Large intestine (tissue), 3 donors: ENCODE data around the gene COX10. TPM values are rescaled to one million over a fixed set of nuclear protein-coding genes. Genes with fewer than 3 reads are reported as not detected.

Experiments used
- DNase-seq, 2 donors: peaks; one replicate each; pipeline versions ENCODE4 v3.0.0 to v3.0.0-alpha.2; 2013
- H3K27ac ChIP-seq: one replicate; pipeline ENCODE4 v1.5.1; 2013; ENCODE audit warnings: low read length
- H3K27me3 ChIP-seq: 2 replicates; pipeline ENCODE4 v1.6.1; 2013; ENCODE audit warnings: low read length; ENCODE audit not compliant: control insufficient read depth, insufficient read depth
- H3K36me3 ChIP-seq: 2 replicates; pipeline ENCODE4 v1.6.1; 2013; ENCODE audit warnings: low read length; ENCODE audit not compliant: control insufficient read depth, insufficient read depth
- H3K4me1 ChIP-seq: one replicate; pipeline ENCODE4 v1.6.1; 2013; ENCODE audit warnings: low read length; ENCODE audit not compliant: control insufficient read depth, insufficient read depth
- H3K4me3 ChIP-seq: one replicate; pipeline ENCODE4 v1.5.1; 2013; ENCODE audit warnings: low read length
- H3K9me3 ChIP-seq: one replicate; pipeline ENCODE4 v1.6.1; 2013; ENCODE audit warnings: mild to moderate bottlenecking, low read depth, low read length, moderate library complexity; ENCODE audit not compliant: control insufficient read depth
- WGBS: methylation state at CpG from one replicate; pipeline ENCODE4 v1.1.5; 2013; ENCODE audit warnings: low lambda C conversion rate; ENCODE audit not compliant: insufficient coverage; 5-methylcytosine and 5-hydroxymethylcytosine counted together
- polyA plus RNA-seq: library from polyadenylated mRNA; unstranded; fragments of 120-200 nt; gene quantifications from one replicate; pipeline ENCODE4 v1.2.1, GENCODE V29; 2013

Gene COX10
- polyA plus RNA-seq, 1 donor, result 15.5 TPM

DNA sequence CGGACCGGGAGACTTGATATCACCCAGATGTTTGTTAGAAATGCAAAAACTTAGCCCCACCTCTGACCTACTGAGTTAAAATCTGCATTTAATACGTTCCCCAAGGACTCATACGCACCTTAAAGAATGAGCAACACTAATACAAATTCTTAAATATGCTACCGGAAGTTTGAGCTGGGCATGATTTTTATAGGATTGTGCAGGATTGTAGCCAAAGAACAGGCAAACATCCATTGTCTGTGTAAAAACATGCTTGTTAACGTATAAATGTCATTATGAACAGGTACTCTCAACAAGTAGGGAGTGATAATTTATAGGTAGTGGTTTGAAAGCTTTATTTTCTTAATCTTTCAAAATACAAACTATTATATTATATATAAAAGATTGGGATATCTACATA lies 22.3 kb upstream of the COX10 start:
- no peak for DNase-seq
- Histone ChIP-seq H3K27ac (no peak overlapping the region), H3K4me1 (no peaks in the 10 kb centered on the region), H3K27me3 (no peaks in the 10 kb centered on the region), H3K36me3 (no peaks in the 10 kb centered on the region), H3K9me3 (no peaks in the 10 kb centered on the region), H3K4me3 (no peak overlapping the region)
- WGBS, result 94% methylated on average over 2 of the region's 6 CpGs

DNA sequence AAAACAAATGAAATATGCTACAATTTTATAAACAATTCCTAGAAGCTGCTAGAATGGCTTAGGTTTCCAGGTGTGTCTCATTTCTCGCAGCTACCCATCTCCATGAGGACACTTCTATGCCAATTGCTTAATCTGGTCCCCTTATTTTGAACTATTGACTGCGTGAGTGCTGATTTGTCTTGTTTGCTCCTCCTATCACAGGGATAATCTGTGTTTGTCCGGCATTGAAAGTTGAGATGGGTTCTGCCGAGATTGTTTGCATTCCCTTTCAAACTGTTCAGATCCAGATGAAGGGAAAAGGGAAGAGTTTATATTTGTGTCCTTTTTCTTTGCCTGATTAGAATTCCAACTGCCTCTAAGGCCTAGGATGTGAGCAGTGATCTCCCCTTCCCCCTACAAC lies 21.7 kb upstream of the COX10 start:
- no peaks in the 10 kb centered on the region for H3K27me3 ChIP-seq
- H3K9me3 ChIP-seq, result no peaks in the 10 kb centered on the region
- no peaks in the 10 kb centered on the region for H3K36me3 ChIP-seq
- DNase-seq, result no peak
- H3K4me1 ChIP-seq, result no peaks in the 10 kb centered on the region
- WGBS, result no CpG with 5 or more reads among the region's 4 CpGs
- H3K4me3 ChIP-seq, result no peak overlapping the region
- H3K27ac ChIP-seq, result no peak overlapping the region

DNA sequence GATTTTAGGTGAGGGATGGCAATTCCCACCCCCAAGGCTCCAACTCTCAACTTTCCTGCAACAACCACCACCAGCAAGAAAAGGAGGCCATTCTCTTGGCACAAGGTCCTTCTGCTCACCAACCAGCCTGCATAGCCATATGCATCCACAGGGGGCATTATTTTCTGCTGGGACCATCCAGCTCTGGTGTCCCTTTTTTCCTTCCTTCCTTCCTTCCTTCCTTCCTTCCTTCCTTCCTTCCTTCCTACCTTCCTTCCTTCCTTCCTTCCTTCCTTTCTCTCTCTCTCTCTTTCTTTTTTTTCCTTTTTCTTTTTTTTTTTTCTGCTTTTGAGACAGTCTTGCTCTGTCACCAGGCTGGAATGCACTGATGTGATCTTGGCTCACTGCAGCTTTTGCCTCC lies 21.1 kb upstream of the COX10 start:
- Histone ChIP-seq H3K9me3 (no peaks in the 10 kb centered on the region), H3K4me3 (no peak overlapping the region), H3K27me3 (no peaks in the 10 kb centered on the region), H3K27ac (no peak overlapping the region), H3K36me3 (no peaks in the 10 kb centered on the region), H3K4me1 (no peaks in the 10 kb centered on the region)
- no peak for DNase-seq

DNA sequence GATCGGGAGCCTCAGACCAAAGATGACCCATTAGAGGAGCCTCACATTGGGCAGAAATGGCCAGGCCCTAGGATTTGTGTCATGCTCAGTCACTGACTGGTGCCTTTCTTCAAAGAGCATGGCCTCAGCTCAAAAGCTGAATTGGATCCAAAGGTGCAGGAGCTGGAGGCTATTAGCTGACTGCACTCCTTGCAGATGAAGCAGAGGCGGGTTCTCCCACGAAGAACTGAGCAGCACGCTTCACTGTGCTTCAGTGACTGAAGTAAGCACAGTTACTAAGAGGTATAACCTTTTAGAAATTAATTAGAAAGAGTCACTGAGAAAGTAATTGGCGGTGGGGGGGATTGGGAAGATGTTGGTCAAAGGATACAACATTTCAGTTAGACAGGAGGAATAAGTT lies 18.7 kb upstream of the COX10 start:
- 100% methylated on average over 1 of the region's 5 CpGs for WGBS

DNA sequence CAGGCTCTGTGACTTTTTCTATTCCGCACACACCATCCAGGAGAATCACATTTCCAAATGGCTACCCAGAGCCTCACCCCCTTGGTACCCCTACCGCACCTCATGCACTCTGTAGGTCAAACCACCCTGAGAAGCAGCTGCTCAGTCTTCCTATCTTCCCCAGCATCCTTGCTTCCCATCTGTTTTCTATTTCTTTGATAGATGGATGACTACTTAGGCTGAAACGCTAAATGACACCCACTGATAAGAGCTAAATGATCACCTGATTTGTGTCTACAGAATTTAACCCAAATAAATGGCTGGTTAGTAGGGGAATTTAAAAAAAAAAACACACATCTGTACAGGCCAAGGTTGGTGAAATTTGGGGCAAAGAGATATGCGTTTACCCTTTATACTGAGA lies 17.6 kb upstream of the COX10 start:
- H3K27ac ChIP-seq, result no peak overlapping the region
- H3K36me3 ChIP-seq, result no peaks in the 10 kb centered on the region
- WGBS, result no CpG with 5 or more reads among the region's 4 CpGs
- DNase-seq, result no peak
- H3K4me1 ChIP-seq, result no peaks in the 10 kb centered on the region
- H3K27me3 ChIP-seq, result no peaks in the 10 kb centered on the region
- no peak overlapping the region for H3K4me3 ChIP-seq
- H3K9me3 ChIP-seq, result no peaks in the 10 kb centered on the region

More for the DNA sequence above, 18.7 kb upstream of the COX10 start:
- Histone ChIP-seq H3K27ac (no peak overlapping the region), H3K36me3 (no peaks in the 10 kb centered on the region), H3K9me3 (no peaks in the 10 kb centered on the region), H3K4me1 (no peaks in the 10 kb centered on the region), H3K27me3 (no peaks in the 10 kb centered on the region), H3K4me3 (no peak overlapping the region)
- DNase-seq, result no peak

DNA sequence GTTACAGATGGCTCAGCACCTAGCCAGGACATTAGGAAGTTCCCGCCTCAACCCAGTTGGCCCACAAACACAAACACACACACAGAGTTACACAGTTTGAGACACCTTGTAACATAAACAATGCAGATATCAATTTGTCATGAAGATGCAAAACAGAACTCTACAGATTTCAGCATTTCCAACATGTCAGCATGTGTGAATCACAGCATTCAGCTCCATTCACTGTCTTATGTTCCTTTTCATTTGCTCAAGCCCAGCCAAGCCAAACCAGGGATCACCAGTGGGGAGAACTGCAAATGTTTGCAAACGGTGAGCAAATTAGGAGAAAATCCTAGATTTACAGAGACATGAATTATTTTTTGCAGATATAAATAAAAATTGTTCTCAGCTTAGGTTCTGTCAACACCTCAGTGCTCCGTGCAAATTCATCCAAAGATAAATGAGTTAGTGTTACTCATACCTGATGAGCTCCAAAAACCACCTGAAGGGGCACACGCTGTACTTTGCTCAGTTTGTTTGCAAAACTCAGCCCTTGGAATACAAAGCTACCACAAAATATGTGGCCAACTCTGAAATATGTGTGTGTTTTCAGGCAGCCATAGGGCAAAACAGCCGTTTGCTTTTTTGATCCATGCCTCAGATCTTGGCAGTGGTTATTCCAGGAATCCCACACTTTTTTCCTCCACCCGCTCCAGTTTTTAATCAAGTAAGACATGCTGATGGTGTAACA lies 16.3 kb upstream of the COX10 start:
- Histone ChIP-seq H3K4me3 (no peak overlapping the region), H3K36me3 (no peaks in the 10 kb centered on the region), H3K27me3 (no peaks in the 10 kb centered on the region), H3K9me3 (no peaks in the 10 kb centered on the region), H3K27ac (no peak overlapping the region), H3K4me1 (no peaks in the 10 kb centered on the region)
- DNase-seq, result no peak
- 90% methylated on average over 2 of the region's 6 CpGs for WGBS

DNA sequence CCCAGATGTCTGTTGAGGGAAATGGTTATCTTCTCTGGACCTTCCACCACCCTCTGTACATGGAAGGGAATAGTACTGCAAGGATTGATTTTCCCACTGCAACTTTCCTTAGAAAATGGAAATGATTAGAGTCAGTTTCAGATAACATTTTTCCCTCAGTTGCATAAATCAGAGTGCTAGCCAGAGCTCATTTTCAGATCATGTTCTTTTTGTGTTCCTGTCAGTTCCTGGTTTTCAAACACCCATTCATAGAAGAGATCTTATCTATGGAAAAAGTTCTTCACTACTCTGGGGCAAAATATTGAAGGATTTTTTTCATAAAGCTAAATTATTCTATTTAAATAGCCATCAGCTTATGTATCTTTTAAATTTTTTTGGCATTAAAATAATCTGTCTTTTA lies 11.7 kb upstream of the COX10 start:
- DNase-seq, result no peak
- H3K9me3 ChIP-seq, result no peaks in the 10 kb centered on the region
- H3K4me1 ChIP-seq, result no peaks in the 10 kb centered on the region
- H3K4me3 ChIP-seq, result no peak overlapping the region
- no peak overlapping the region for H3K27ac ChIP-seq
- H3K27me3 ChIP-seq, result no peaks in the 10 kb centered on the region
- H3K36me3 ChIP-seq, result peaks cover 2% of the 10 kb centered on the region

DNA sequence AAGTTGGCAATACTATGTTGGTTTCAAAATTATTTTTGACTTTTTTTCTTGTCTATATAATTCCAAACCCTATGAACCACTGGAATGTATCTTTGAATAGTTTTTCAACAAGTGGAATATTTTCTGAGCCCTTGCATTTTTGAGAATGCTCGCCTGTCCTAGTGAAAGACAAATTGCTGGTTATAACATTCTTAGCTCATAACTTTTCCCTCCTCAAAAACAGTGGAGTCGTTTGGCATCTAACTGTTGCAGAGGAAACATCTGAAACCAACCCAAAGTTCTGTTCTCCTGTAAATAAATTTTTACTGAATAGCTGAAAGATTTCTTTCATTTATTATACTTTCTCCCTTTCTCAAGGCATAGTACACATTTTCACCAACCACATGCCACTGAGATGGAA lies 11.3 kb upstream of the COX10 start:
- H3K36me3 ChIP-seq, result peaks cover 2% of the 10 kb centered on the region
- no peaks in the 10 kb centered on the region for H3K4me1 ChIP-seq
- no peak for DNase-seq
- no peaks in the 10 kb centered on the region for H3K9me3 ChIP-seq
- 100% methylated on average over 1 of the region's 2 CpGs for WGBS
- H3K27ac ChIP-seq, result no peak overlapping the region
- H3K27me3 ChIP-seq, result no peaks in the 10 kb centered on the region
- no peak overlapping the region for H3K4me3 ChIP-seq

DNA sequence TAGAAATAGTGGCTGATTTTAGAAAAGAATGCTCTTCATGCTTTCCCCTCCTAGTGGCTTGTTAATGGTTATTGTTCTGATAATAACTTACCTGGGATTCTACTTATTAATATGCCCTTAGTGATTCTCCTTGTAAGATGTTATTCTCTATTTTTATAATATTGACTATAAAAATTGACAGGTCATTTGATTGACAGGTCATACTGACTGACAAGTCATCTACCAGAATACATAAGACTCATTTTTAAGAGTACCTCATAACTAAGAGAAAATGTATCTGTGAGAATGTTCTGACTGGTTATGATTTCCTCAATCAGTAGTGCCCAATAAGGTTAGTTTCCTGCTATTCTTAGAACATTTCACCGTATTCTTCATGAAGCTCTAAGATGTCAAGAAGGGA lies 8.6 kb upstream of the COX10 start:
- no peak overlapping the region for H3K4me3 ChIP-seq
- no CpG with 5 or more reads among the region's 1 CpG for WGBS
- H3K27ac ChIP-seq, result no peak overlapping the region
- no peaks in the 10 kb centered on the region for H3K9me3 ChIP-seq
- peaks cover 2% of the 10 kb centered on the region for H3K36me3 ChIP-seq
- DNase-seq, result no peak
- no peaks in the 10 kb centered on the region for H3K4me1 ChIP-seq
- no peaks in the 10 kb centered on the region for H3K27me3 ChIP-seq

DNA sequence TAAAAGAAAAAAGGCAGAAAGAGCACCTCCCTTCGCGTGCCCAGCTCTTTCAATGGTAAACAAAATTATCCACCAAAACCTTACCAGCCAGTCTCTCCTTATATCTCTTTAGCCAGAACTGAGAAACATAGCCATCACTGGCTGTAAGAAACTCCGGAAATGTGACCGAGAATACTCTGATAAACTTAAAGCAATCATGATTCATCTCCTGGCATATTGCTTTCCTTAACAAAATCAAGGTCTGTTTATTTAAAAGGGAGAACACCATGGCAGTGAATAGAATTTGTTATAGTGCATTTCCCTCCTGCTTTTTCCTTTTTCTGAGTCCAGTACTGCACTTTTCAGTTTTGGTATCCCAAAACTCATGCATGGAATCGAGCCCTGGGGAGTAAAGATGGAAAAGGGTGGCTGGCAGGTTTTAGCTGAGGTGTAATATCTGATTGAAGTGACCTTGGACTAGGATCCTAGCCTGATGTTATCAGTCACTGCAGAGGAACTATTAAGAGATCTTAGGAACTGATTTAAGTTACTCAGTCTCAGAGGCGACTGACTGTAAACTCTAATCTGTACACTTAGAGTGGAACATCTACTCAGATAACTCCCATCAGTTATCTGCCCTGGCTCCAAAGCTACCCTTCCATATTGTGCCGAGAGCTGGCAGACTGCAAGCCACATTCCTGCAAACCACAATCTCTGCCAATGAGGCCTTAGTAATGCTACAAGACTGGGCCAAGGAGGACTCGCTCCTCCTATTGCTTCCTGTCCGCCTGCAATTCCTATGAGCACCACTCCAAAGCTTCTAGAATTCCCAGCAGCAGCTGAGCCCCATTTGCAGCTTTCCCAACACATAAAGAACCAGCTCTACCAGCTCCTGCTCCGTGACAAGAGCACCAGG lies 7.4 kb upstream of the COX10 start:
- H3K27me3 ChIP-seq, result no peaks in the 10 kb centered on the region
- H3K4me3 ChIP-seq, result no peak overlapping the region
- H3K9me3 ChIP-seq, result no peaks in the 10 kb centered on the region
- no peak for DNase-seq
- peaks cover 2% of the 10 kb centered on the region for H3K36me3 ChIP-seq
- WGBS, result 100% methylated on average over 1 of the region's 10 CpGs
- no peaks in the 10 kb centered on the region for H3K4me1 ChIP-seq
- H3K27ac ChIP-seq, result no peak overlapping the region

DNA sequence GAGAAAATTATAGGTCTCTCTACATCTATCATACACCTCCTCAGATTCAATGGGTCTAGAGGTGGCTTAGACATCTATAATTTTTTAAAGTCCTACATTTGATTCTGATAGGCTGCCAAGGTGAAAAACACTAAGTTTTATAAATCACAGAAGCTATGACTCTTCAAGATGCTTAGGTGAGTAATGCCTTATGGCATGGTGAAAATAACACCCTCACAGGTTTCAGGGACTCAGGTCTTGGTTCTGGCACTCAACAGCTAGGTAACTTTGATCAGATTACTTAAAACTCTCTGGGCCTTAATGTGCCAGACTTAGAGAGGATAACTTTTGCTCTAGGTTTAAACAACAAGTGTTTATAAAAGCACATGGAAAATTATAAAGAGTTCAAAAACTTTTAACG lies 2.0 kb upstream of the COX10 start:
- Histone ChIP-seq H3K36me3 (peaks cover under 1% of the 10 kb centered on the region), H3K4me3 (no peak overlapping the region), H3K27ac (no peak overlapping the region), H3K27me3 (no peaks in the 10 kb centered on the region), H3K9me3 (no peaks in the 10 kb centered on the region), H3K4me1 (peaks cover 5% of the 10 kb centered on the region)
- WGBS, result 100% methylated on average over 1 of the region's 1 CpG
- no peak for DNase-seq
